Measurements from ENCODE around the gene EXOC4.

Gene EXOC4

DNA sequence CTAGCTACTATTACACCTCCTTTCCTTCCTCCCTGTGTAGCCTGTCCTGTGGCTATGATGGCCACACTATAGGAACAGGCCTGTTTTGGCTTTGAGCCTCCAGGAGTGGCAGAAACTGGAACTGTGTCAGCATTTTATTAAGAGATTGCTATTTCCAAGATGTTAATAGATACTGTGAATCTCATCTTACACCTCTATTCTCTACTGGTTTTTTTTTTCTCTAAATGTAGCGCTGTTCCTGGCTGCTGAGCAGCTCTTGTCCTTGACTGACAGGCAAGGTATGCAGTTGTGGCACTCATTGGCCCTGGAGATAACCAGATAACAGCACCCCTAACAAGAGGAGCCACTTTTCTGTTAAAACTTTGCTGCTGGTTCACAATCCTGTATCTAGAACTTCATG is 119.5 kb downstream of the EXOC4 start:
- Histone ChIP-seq H3K4me3 (replicated peaks; ENCODE audit: low read depth, low read length) (no peak overlapping the region), H3K27me3 (replicated peaks; ENCODE audit: control insufficient read depth, insufficient read depth, low read length) (no peaks in the 10 kb centered on the region), H3K36me3 (ENCODE audit: control insufficient read depth, insufficient read depth, low read length) (no peaks in the 10 kb centered on the region)
- TF ChIP-seq CTCF (IDR thresholded peaks at IDR 0.05; ENCODE audit: insufficient read depth, low read length, poor library complexity, severe bottlenecking): no peak
- no peak for DNase-seq (ENCODE audit: extremely low read depth, insufficient read length)

GRCh38 chr7:133376514-133376913 is 123.6 kb downstream of the EXOC4 start:
- TF ChIP-seq CTCF (IDR thresholded peaks at IDR 0.05; ENCODE audit: insufficient read depth, low read length, poor library complexity, severe bottlenecking): no peak
- Histone ChIP-seq H3K4me3 (replicated peaks; ENCODE audit: low read depth, low read length) (no peak overlapping the region), H3K36me3 (ENCODE audit: control insufficient read depth, insufficient read depth, low read length) (no peaks in the 10 kb centered on the region), H3K27me3 (replicated peaks; ENCODE audit: control insufficient read depth, insufficient read depth, low read length) (no peaks in the 10 kb centered on the region)
- no peak for DNase-seq (ENCODE audit: extremely low read depth, insufficient read length)

DNA sequence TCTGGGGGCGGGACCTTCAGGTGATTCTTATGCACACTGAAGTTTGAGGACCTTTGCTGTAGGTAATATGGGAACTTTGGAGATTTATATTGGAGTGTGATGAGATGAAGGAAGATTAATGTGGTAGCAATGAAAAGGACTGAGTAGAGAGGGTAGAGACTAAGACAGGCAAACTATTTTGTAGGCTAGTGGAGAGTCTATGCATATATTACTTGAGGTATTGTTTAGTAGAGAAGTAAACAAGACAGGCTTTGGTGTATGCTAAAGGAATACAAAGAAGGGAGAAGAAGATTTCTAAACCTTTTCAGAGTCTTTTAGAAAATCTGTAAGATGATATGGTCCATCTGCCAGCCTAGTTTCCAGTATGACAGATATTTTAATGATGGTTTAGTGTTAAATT is 129.1 kb downstream of the EXOC4 start:
- DNase-seq (ENCODE audit: extremely low read depth, insufficient read length): no peak
- no peak for TF ChIP-seq CTCF (IDR thresholded peaks at IDR 0.05; ENCODE audit: insufficient read depth, low read length, poor library complexity, severe bottlenecking)
- no peak overlapping the region for H3K4me3 ChIP-seq (replicated peaks; ENCODE audit: low read depth, low read length)
- H3K27me3 ChIP-seq (replicated peaks; ENCODE audit: control insufficient read depth, insufficient read depth, low read length): no peaks in the 10 kb centered on the region
- H3K36me3 ChIP-seq (ENCODE audit: control insufficient read depth, insufficient read depth, low read length): no peaks in the 10 kb centered on the region

DNA sequence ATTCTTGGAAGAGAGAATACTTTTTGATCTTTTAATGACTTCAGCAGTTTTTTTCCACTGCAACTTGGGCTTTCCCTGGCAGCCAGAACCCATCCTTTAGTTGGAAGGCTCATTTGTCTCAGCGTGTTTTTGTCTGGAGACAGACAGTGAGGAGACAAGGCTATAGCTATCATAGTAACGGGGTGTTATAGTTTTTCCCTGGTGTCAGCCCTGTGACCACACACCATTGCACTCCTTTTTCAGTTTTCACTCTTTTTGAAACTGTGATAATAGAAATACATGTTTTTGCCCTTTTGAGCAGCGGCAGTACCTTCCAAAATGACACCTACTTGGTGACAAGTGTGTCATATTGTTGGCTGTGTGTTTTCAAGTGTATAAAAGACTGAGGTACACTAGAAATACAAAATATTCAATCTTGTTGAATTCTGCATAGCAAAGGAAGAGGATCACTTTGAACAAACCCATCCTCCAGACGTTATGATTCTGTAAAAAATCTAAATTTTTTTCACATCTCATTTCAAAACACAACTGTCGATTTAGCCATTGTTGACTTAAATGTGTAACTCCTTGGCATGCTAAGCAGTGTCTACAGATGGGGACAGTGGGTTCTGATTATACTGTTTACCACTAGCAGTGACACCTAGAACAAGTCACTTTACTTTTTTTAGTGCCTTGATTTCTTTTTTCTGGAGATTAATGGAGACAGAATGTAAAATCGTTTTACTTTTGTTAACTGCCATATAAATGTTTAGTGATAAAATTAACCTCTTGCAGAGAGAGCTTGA is 130.1 kb downstream of the EXOC4 start:
- no peak for TF ChIP-seq CTCF (IDR thresholded peaks at IDR 0.05; ENCODE audit: insufficient read depth, low read length, poor library complexity, severe bottlenecking)
- Histone ChIP-seq H3K4me3 (replicated peaks; ENCODE audit: low read depth, low read length) (no peak overlapping the region), H3K36me3 (ENCODE audit: control insufficient read depth, insufficient read depth, low read length) (no peaks in the 10 kb centered on the region), H3K27me3 (replicated peaks; ENCODE audit: control insufficient read depth, insufficient read depth, low read length) (no peaks in the 10 kb centered on the region)
- no peak for DNase-seq (ENCODE audit: extremely low read depth, insufficient read length)

GRCh38 chr7:133386205-133386604 is 133.3 kb downstream of the EXOC4 start:
- Histone ChIP-seq H3K4me3 (replicated peaks; ENCODE audit: low read depth, low read length) (no peak overlapping the region), H3K27me3 (replicated peaks; ENCODE audit: control insufficient read depth, insufficient read depth, low read length) (no peaks in the 10 kb centered on the region), H3K36me3 (ENCODE audit: control insufficient read depth, insufficient read depth, low read length) (no peaks in the 10 kb centered on the region)
- TF ChIP-seq CTCF (IDR thresholded peaks at IDR 0.05; ENCODE audit: insufficient read depth, low read length, poor library complexity, severe bottlenecking): no peak
- DNase-seq (ENCODE audit: extremely low read depth, insufficient read length): no peak

DNA sequence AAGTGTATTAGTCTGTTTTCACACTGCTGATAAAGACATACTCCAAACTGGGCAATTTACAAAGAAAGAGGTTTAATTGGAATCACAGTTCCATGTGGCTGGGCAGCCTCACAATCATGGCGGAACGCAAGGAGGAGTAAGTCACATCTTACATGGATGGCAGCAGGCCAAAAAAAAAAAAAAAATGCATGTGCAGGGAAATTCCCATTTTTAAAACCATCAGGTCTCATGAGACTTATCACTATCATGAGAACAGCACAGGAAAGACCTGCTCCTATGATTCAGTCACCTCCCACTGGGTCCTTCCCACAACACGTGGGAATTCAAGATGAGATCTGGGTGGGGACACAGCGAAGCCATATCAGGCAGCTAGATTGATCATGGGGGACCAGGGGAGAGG is 136.8 kb downstream of the EXOC4 start:
- DNase-seq (ENCODE audit: extremely low read depth, insufficient read length): no peak
- Histone ChIP-seq H3K36me3 (ENCODE audit: control insufficient read depth, insufficient read depth, low read length) (no peaks in the 10 kb centered on the region), H3K4me3 (replicated peaks; ENCODE audit: low read depth, low read length) (no peak overlapping the region), H3K27me3 (replicated peaks; ENCODE audit: control insufficient read depth, insufficient read depth, low read length) (no peaks in the 10 kb centered on the region)
- TF ChIP-seq CTCF (IDR thresholded peaks at IDR 0.05; ENCODE audit: insufficient read depth, low read length, poor library complexity, severe bottlenecking): no peak

Measured in GM06990 (cell line).